Measurements from ENCODE around the gene TXNRD2.

The TXNRD2 gene

DNA sequence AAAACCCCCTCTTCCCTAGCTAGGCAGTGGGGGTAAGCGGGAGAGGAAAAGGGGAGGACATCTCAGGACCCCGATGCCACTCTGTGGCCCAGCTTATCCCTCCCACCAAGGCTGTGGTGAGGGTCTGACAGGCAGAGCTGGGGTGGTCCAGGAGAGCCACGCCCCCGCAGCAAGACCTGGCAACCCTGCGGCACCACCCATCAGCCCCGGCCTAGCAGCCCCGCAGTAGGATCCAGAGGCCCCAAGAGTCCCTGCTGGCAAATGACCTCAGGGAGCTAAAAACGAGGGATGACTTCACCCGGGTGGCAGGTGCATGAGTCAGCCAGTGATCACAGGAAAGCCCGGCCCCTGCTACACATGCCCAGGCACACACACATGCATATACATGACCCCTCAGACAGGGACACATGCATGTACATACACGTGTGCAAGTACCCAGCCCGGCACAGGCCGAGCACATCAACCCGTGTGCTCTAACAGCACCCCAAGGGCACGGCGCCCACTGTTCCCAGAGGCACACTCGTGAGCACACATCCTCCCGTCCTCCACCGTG, 42.7 kb upstream of the TXNRD2 start:
- Histone ChIP-seq H3K9ac (ENCODE audit: low read length) (peak overlapping the region; percentile 59), H3K36me3 (ENCODE audit: control insufficient read depth in 1 of 2, insufficient read depth in 2 of 2, low read depth in 1 of 2, low read length in 2 of 2) (peaks cover 1 to 33% of the 10 kb centered on the region in 2 experiments), H3K4me3 (ENCODE audit: insufficient read depth in 1 of 2, low read depth in 1 of 2, low read length in 2 of 2) (no peak overlapping the region), H3K79me1 (replicated peaks; ENCODE audit: low read length, poor library complexity, severe bottlenecking) (peaks cover 40% of the 10 kb centered on the region), H3K18ac (ENCODE audit: low read depth in 1 of 2, low read length in 2 of 2) (peak overlapping the region in 1 of 2 experiments; percentile 9), H4K8ac (ENCODE audit: low read length) (no peak overlapping the region), H3K27me3 (ENCODE audit: control insufficient read depth in 1 of 2, insufficient read depth in 1 of 2, low read length in 2 of 2) (no peaks in the 10 kb centered on the region), H4K91ac (ENCODE audit: low read length) (no peak overlapping the region), H3K9me3 (ENCODE audit: control insufficient read depth, low read length) (no peaks in the 10 kb centered on the region), H2AFZ (ENCODE audit: low read depth, low read length) (no peak overlapping the region), H2AK5ac (ENCODE audit: low read length, severe bottlenecking) (peak overlapping the region; percentile 71), H3K14ac (ENCODE audit: low read length in 2 of 2) (peak overlapping the region in 1 of 2 experiments; percentile 63), H3K27ac (ENCODE audit: low read length, poor library complexity, severe bottlenecking) (no peak overlapping the region), H2BK5ac (ENCODE audit: low read depth, low read length, poor library complexity, severe bottlenecking) (no peak overlapping the region), H2BK15ac (ENCODE audit: low read depth, poor library complexity, severe bottlenecking) (no peak overlapping the region), H3K4ac (ENCODE audit: low read depth in 1 of 2, low read length in 2 of 2) (no peak overlapping the region), H3K4me2 (ENCODE audit: low read length, poor library complexity, severe bottlenecking) (peak overlapping the region; percentile 25), H2BK120ac (ENCODE audit: low read depth, low read length) (no peak overlapping the region), H3K23ac (ENCODE audit: low read length in 2 of 2) (no peak overlapping the region), H3K4me1 (ENCODE audit: control insufficient read depth, insufficient read depth, low read depth, low read length) (peaks cover 48% of the 10 kb centered on the region), H2BK12ac (ENCODE audit: low read length in 2 of 2) (peak overlapping the region in 1 of 2 experiments; percentile 11)
- DNase-seq, result peak; percentile 78
- 64% methylated on average over 15 of the region's 19 CpGs for WGBS

GRCh38 chr22:19983741-19984140, 42.1 kb upstream of the TXNRD2 start:
- no peak overlapping the region for H3K4me3 ChIP-seq (ENCODE audit: insufficient read depth in 1 of 2, low read depth in 1 of 2, low read length in 2 of 2)
- peak overlapping the region; percentile 63 for H2AK5ac ChIP-seq (ENCODE audit: low read length, severe bottlenecking)
- 83% methylated on average over 4 of the region's 5 CpGs for WGBS
- peak overlapping the region in 1 of 2 experiments; percentile 6 for H3K14ac ChIP-seq (ENCODE audit: low read length in 2 of 2)
- no peak overlapping the region for H2BK120ac ChIP-seq (ENCODE audit: low read depth, low read length)
- H3K4me2 ChIP-seq (ENCODE audit: low read length, poor library complexity, severe bottlenecking), result peak overlapping the region; percentile 12
- H3K27me3 ChIP-seq (ENCODE audit: control insufficient read depth in 1 of 2, insufficient read depth in 1 of 2, low read length in 2 of 2), result no peaks in the 10 kb centered on the region
- H2BK15ac ChIP-seq (ENCODE audit: low read depth, poor library complexity, severe bottlenecking), result no peak overlapping the region
- no peak for DNase-seq
- H2AFZ ChIP-seq (ENCODE audit: low read depth, low read length), result no peak overlapping the region
- no peak overlapping the region for H4K8ac ChIP-seq (ENCODE audit: low read length)
- no peaks in the 10 kb centered on the region for H3K9me3 ChIP-seq (ENCODE audit: control insufficient read depth, low read length)
- H3K9ac ChIP-seq (ENCODE audit: low read length), result peak overlapping the region; percentile 59
- no peak overlapping the region for H2BK12ac ChIP-seq (ENCODE audit: low read length in 2 of 2)
- no peak overlapping the region for H4K91ac ChIP-seq (ENCODE audit: low read length)
- no peak overlapping the region for H2BK5ac ChIP-seq (ENCODE audit: low read depth, low read length, poor library complexity, severe bottlenecking)
- H3K4ac ChIP-seq (ENCODE audit: low read depth in 1 of 2, low read length in 2 of 2), result no peak overlapping the region
- H3K36me3 ChIP-seq (ENCODE audit: control insufficient read depth in 1 of 2, insufficient read depth in 2 of 2, low read depth in 1 of 2, low read length in 2 of 2), result peaks cover 5 to 38% of the 10 kb centered on the region in 2 experiments
- peaks cover 48% of the 10 kb centered on the region for H3K4me1 ChIP-seq (ENCODE audit: control insufficient read depth, insufficient read depth, low read depth, low read length)
- no peak overlapping the region for H3K18ac ChIP-seq (ENCODE audit: low read depth in 1 of 2, low read length in 2 of 2)
- peaks cover 40% of the 10 kb centered on the region for H3K79me1 ChIP-seq (replicated peaks; ENCODE audit: low read length, poor library complexity, severe bottlenecking)
- H3K27ac ChIP-seq (ENCODE audit: low read length, poor library complexity, severe bottlenecking), result no peak overlapping the region
- no peak overlapping the region for H3K23ac ChIP-seq (ENCODE audit: low read length in 2 of 2)

- no peak overlapping the region for H4K8ac ChIP-seq (ENCODE audit: low read length)
- no peak overlapping the region for H2BK5ac ChIP-seq (ENCODE audit: low read depth, low read length, poor library complexity, severe bottlenecking)
- no peak overlapping the region for H3K9ac ChIP-seq (ENCODE audit: low read length)
- H2AFZ ChIP-seq (ENCODE audit: low read depth, low read length), result no peak overlapping the region
- H3K4me3 ChIP-seq (ENCODE audit: insufficient read depth in 1 of 2, low read depth in 1 of 2, low read length in 2 of 2), result no peak overlapping the region
- no peak overlapping the region for H3K23ac ChIP-seq (ENCODE audit: low read length in 2 of 2)
- H4K91ac ChIP-seq (ENCODE audit: low read length), result no peak overlapping the region
- H3K79me1 ChIP-seq (replicated peaks; ENCODE audit: low read length, poor library complexity, severe bottlenecking), result peaks cover 40% of the 10 kb centered on the region
- no peak overlapping the region for H2BK12ac ChIP-seq (ENCODE audit: low read length in 2 of 2)
- WGBS, result 94% methylated on average over 8 of the region's 8 CpGs
- no peaks in the 10 kb centered on the region for H3K9me3 ChIP-seq (ENCODE audit: control insufficient read depth, low read length)
- H3K18ac ChIP-seq (ENCODE audit: low read depth in 1 of 2, low read length in 2 of 2), result no peak overlapping the region
- no peak overlapping the region for H3K4me2 ChIP-seq (ENCODE audit: low read length, poor library complexity, severe bottlenecking)
- peaks cover 5 to 45% of the 10 kb centered on the region in 2 experiments for H3K36me3 ChIP-seq (ENCODE audit: control insufficient read depth in 1 of 2, insufficient read depth in 2 of 2, low read depth in 1 of 2, low read length in 2 of 2)
- no peak overlapping the region for H2BK120ac ChIP-seq (ENCODE audit: low read depth, low read length)
- DNase-seq, result no peak
- H3K27ac ChIP-seq (ENCODE audit: low read length, poor library complexity, severe bottlenecking), result no peak overlapping the region
- H3K4me1 ChIP-seq (ENCODE audit: control insufficient read depth, insufficient read depth, low read depth, low read length), result peaks cover 48% of the 10 kb centered on the region
- H2BK15ac ChIP-seq (ENCODE audit: low read depth, poor library complexity, severe bottlenecking), result no peak overlapping the region
- H3K4ac ChIP-seq (ENCODE audit: low read depth in 1 of 2, low read length in 2 of 2), result no peak overlapping the region
- H2AK5ac ChIP-seq (ENCODE audit: low read length, severe bottlenecking), result peak overlapping the region; percentile 15
- H3K14ac ChIP-seq (ENCODE audit: low read length in 2 of 2), result no peak overlapping the region
- H3K27me3 ChIP-seq (ENCODE audit: control insufficient read depth in 1 of 2, insufficient read depth in 1 of 2, low read length in 2 of 2), result no peaks in the 10 kb centered on the region
Measured at GRCh38 chr22:19982991-19983578, 41.5 kb upstream of the TXNRD2 start.

DNA sequence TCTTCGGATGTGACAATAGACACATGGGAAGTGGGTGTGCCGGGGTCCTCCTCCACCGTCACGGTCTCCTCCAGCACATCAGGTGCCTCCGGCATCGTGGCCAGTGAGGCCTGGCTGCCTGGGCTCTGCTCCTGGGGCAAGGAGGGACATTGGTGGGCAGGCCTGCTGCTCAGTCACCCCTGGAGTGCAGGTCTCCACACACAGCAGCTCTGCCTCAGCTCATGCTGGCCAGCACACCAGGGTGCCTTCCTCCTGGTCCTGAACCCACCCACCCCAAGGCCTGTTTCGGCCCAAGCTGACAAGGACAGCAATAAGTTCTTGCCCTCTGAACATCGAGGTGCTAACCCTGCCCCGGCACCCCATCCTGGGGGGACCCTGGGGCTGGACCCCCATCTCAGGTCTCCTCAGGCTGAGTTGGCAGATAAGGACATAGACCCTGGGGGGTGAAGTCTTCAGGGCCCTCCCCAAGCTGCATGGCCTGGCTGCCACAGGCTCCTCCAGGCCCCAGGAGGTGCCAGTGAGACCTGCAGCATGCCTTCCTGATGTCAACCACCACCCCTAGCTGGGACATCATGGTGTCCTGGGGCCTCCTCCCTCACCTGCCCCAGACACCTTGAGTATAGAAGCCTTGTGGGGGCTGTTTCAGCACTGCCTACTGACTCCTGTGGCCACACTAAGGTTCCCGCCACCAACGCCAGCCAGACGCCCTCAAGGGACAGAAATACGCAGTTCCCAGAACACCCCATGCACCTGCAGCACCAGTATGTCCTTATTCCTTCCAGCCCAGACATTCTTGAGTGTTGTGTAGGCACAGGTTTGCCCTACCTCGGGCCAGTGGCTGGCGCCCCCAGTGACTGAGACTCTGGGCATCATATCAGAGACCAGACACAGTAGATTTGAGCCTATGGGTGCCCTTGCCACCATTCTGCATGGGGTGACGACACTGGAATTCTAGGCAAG, 40.6 kb upstream of the TXNRD2 start:
- WGBS, result 97% methylated on average over 16 of the region's 16 CpGs
- no peak overlapping the region for H3K4me3 ChIP-seq (ENCODE audit: insufficient read depth in 1 of 2, low read depth in 1 of 2, low read length in 2 of 2)
- DNase-seq, result no peak

More for the DNA sequence above, 40.6 kb upstream of the TXNRD2 start:
- Histone ChIP-seq H3K23ac (ENCODE audit: low read length in 2 of 2) (no peak overlapping the region), H4K91ac (ENCODE audit: low read length) (no peak overlapping the region), H2BK120ac (ENCODE audit: low read depth, low read length) (no peak overlapping the region), H2BK12ac (ENCODE audit: low read length in 2 of 2) (no peak overlapping the region), H2AK5ac (ENCODE audit: low read length, severe bottlenecking) (no peak overlapping the region), H3K27ac (ENCODE audit: low read length, poor library complexity, severe bottlenecking) (no peak overlapping the region), H2BK15ac (ENCODE audit: low read depth, poor library complexity, severe bottlenecking) (no peak overlapping the region), H3K9me3 (ENCODE audit: control insufficient read depth, low read length) (no peaks in the 10 kb centered on the region), H4K8ac (ENCODE audit: low read length) (no peak overlapping the region), H3K4ac (ENCODE audit: low read depth in 1 of 2, low read length in 2 of 2) (no peak overlapping the region), H3K18ac (ENCODE audit: low read depth in 1 of 2, low read length in 2 of 2) (no peak overlapping the region), H2AFZ (ENCODE audit: low read depth, low read length) (no peak overlapping the region), H3K27me3 (ENCODE audit: control insufficient read depth in 1 of 2, insufficient read depth in 1 of 2, low read length in 2 of 2) (no peaks in the 10 kb centered on the region), H3K14ac (ENCODE audit: low read length in 2 of 2) (no peak overlapping the region), H2BK5ac (ENCODE audit: low read depth, low read length, poor library complexity, severe bottlenecking) (no peak overlapping the region), H3K36me3 (ENCODE audit: control insufficient read depth in 1 of 2, insufficient read depth in 2 of 2, low read depth in 1 of 2, low read length in 2 of 2) (peaks cover 5 to 53% of the 10 kb centered on the region in 2 experiments), H3K9ac (ENCODE audit: low read length) (no peak overlapping the region), H3K4me2 (ENCODE audit: low read length, poor library complexity, severe bottlenecking) (no peak overlapping the region), H3K79me1 (replicated peaks; ENCODE audit: low read length, poor library complexity, severe bottlenecking) (peaks cover 40% of the 10 kb centered on the region), H3K4me1 (ENCODE audit: control insufficient read depth, insufficient read depth, low read depth, low read length) (peaks cover 48% of the 10 kb centered on the region)
